T47D (cell line): ENCODE results near the gene TUBGCP2.
A peak's percentile ranks its signal among the peaks of the same experiment; 100 is the strongest.
"Not testable (repeated sequence)": the region's sequence is repeated elsewhere in the genome, so short reads cannot be mapped to it uniquely, and the experiment has no call there.

ENCODE experiments used
- DNase-seq, 2 experiments: peaks; one replicate each; pipeline versions ENCODE4 v3.0.0 to v3.0.0-alpha.2; 2011 to 2012; ENCODE audit warnings: low read depth in 1 of 2, low spot score in 1 of 2
- JUND ChIP-seq: IDR thresholded peaks from 2 replicates; pipeline ENCODE4 v1.6.1; 2012; ENCODE audit warnings: low read depth
- in situ Hi-C: cut with HindIII; loops from 2 replicates; pipeline ENCODE4 v1.10.0; 2016; ENCODE audit warnings: low sequenced_read_pairs, low pct_unique_long_range_greater_than_20kb

TUBGCP2 gene

DNA sequence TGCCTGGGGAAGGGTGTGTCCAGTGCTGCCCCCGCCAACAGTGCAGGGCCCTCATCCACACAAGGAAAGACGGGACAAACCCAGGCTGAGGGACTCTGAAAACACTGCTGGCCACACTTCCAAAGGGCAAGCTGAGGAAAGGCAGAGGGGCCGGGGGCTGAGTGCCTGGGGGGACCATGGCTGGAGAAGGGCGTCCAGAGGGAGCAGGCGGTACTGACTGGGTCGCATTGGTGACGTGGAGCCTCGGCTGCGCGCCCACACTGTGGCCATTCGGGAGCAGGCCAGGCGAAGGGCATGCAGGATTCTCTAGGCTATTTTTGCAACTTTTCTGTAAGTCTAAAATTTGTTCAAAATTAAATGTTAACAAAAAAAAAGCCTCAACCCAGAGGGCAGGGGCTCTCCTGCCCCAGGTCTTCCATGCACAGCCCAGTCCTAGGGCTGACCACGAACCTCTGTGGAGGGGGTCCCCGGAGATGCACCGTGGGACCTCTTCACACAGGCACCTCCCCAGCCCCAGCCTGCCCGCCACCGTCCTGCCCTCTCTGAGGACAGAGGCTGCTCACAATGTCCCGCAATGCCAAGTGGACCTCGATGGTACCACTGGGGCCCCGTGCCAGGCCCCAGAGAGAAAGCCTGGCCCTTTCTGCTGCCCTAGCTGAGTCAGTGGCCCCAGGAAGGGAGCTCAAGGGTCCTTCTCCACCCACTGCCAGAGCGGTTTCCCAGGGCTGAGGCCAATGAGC lies 42.4 kb downstream of the TUBGCP2 start:
- DNase-seq: no peak
- in situ Hi-C loops: no loop called here
- TF ChIP-seq JUND: no peak

- DNase-seq, in situ Hi-C loops: not testable (repeated sequence)
Measured at GRCh38 chr10:133265052-133265451, 43.6 kb downstream of the TUBGCP2 start.

DNA sequence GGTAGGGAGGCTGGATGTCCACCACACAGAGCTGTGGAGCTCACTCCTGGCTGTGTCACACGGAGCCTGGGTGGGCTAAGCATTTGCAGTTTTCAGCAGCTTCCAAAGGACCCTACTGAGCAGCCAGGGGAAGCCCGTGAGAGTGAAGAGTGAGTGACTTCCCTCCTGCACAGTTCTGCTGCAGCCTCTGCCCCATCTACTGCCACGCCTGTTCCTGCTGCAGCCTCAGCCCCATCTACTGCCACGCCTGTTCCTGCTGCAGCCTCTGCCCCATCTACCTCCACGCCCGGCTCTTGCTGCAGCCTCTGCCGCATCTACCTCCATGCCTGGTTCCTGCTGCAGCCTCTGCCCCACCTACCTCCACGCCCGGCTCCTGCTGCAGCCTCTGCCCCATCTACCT lies 44.2 kb downstream of the TUBGCP2 start:
- no peak for TF ChIP-seq JUND
- DNase-seq: no peak
- in situ Hi-C loops: no loop called here

DNA sequence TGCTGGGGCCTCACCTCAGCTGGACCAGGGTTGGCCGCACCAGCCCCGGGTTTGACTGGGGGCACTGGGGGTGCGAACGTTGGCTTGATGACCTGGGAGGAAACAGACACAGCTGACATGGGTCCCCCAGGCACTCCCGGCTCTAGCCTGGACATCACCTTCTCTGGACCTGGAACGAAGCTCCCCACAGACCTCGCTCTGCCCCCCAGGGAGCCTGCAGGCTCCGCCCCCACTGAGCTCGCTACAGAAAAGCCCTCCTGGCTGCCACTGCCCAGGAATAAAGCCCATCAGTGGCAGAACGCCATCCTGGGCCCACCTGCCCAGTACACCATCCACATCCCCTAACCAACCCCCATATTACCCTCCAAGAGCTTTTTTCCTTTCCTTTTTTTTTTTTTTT lies 45.0 kb downstream of the TUBGCP2 start:
- no peak for TF ChIP-seq JUND
- in situ Hi-C loops: no loop called here
- DNase-seq: no peak

- in situ Hi-C loops: no loop called here
- DNase-seq: no peak
- TF ChIP-seq JUND: no peak
Measured at GRCh38 chr10:133262696-133263095, 46.0 kb downstream of the TUBGCP2 start.

DNA sequence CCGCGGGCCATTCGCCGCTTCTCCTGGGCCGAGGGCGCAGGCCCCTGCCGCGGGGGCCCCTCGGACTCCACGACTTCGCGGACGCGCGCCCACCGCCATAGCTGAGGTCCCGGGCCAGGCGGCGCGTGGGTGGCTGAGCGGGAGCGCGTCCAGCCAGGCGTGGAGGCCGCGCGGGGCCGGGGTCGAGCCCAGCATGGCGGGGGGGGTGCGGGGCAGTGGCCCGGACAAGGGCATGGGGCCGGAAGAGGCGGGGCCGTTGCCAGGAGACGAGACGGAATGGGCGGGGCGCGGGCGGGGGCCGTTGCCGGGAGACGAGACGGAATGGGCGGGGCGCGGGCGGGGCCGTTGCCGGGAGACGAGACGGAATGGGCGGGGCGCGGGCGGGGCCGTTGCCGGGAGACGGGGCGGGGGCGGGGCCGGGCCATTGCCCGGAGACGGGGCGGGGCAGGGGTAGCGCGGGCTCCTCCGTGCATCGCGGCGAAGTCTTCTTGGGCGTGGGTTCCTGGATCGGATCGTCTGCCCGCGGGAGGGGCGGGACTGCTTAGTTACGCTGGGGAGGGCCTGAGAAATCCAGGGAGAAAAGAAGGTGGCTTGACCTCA lies 46.8 kb downstream of the TUBGCP2 start:
- in situ Hi-C loops: no loop called here
- peak; percentile 65 to 77 for DNase-seq
- TF ChIP-seq JUND: no peak

GRCh38 chr10:133260895-133261725 lies 47.6 kb downstream of the TUBGCP2 start:
- in situ Hi-C loops: no loop called here
- peak; percentile 44 to 72 for DNase-seq
- TF ChIP-seq JUND: no peak

DNA sequence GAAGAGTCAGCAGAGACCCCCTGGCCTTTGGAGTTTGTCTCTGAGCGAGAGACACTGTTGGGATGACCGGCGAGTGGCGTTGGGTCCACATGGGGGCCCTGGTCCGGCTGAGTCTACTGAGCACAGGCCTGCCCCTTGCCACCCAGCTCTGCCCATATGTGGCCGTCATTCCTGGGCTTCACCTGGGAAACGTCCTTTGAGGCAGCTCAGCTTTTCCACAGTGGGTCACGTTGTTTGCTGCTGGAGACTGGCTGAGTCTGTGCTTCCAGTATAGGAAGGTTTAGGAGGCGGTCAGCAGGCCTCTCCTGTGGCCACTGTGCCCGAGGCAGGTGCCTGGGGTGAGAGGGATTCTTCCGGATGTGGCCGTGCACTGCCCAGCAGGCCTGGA lies 49.1 kb downstream of the TUBGCP2 start:
- DNase-seq: no peak
- in situ Hi-C loops: no loop called here
- no peak for TF ChIP-seq JUND

GRCh38 chr10:133258818-133259601 lies 49.7 kb downstream of the TUBGCP2 start:
- no peak for DNase-seq
- in situ Hi-C loops: no loop called here
- TF ChIP-seq JUND: no peak

- no peak for TF ChIP-seq JUND
- DNase-seq: peak in 1 of 2 experiments; percentile 47
- in situ Hi-C loops: no loop called here
Measured at GRCh38 chr10:133258066-133258817, 50.4 kb downstream of the TUBGCP2 start.

- no peak for TF ChIP-seq JUND
Measured at GRCh38 chr10:133257489-133258065, 51.1 kb downstream of the TUBGCP2 start.

More at GRCh38 chr10:133257489-133258065, 51.1 kb downstream of the TUBGCP2 start:
- DNase-seq: peak; percentile 80 to 83
- in situ Hi-C loops: no loop called here
